H1 (cell line): ENCODE measurements around the gene CTNS. TPM values are rescaled to one million over a fixed set of nuclear protein-coding genes. Genes with fewer than 3 reads are reported as not detected.
A peak's percentile ranks its signal among the peaks of the same experiment; 100 is the strongest.

ENCODE experiments used
- ASH2L ChIP-seq: fragments of 200-600, 300-600 bp; sonication (generic); IDR thresholded peaks from one replicate; pipeline ENCODE4 v1.7.1; 2017; ENCODE audit warnings: low read length
- BCL11A ChIP-seq, 2 experiments: IDR thresholded peaks; one replicate each; pipeline ENCODE4 v1.6.1; 2011; ENCODE audit warnings: low read depth in 2 of 2, low read length in 2 of 2, mild to moderate bottlenecking in 2 of 2
- CHD2 ChIP-seq: IDR thresholded peaks from 2 replicates; pipeline ENCODE4 v1.6.1; 2012; ENCODE audit warnings: low read length, improper control_type of control experiment
- CREB1 ChIP-seq: IDR thresholded peaks from 2 replicates; pipeline ENCODE4 v1.6.1; 2012; ENCODE audit warnings: inconsistent platforms
- EGR1 ChIP-seq: IDR thresholded peaks from 2 replicates; pipeline ENCODE4 v1.6.1; 2011; ENCODE audit warnings: low read depth, low read length, borderline replicate concordance
- EP300 ChIP-seq, 2 experiments: IDR thresholded peaks; 1 replicate in 1 of 2; 2 replicates in 1 of 2; pipeline ENCODE4 v1.6.1; 2011 to 2012; ENCODE audit warnings: low read depth in 2 of 2, low read length in 2 of 2, mild to moderate bottlenecking in 2 of 2, borderline replicate concordance in 1 of 2, inconsistent platforms in 1 of 2, moderate library complexity in 1 of 2
- EZH2 ChIP-seq: fragments of 200-600 bp; sonication (generic); IDR thresholded peaks from 2 replicates; pipeline ENCODE4 v1.7.1; 2012; ENCODE audit warnings: low read depth, mild to moderate bottlenecking, moderate library complexity, low read length, inconsistent platforms; ENCODE audit not compliant: severe bottlenecking
- FOSL1 ChIP-seq: IDR thresholded peaks from 2 replicates; pipeline ENCODE4 v1.6.1; 2011; ENCODE audit warnings: mild to moderate bottlenecking, low read depth, low read length, moderate library complexity; ENCODE audit not compliant: insufficient read depth
- HDAC2 ChIP-seq, 2 experiments: fragments of 300-600 bp in 1 of 2; sonication (generic) in 1 of 2; IDR thresholded peaks; 2 replicates each; pipeline ENCODE4 v1.6.1; 2011 to 2012; ENCODE audit warnings: low read depth in 2 of 2, low read length in 2 of 2, mild to moderate bottlenecking in 2 of 2, moderate library complexity in 2 of 2, borderline replicate concordance in 1 of 2, inconsistent platforms in 1 of 2
- HDAC6 ChIP-seq: IDR thresholded peaks from one replicate; pipeline ENCODE4 v1.7.1; 2012; ENCODE audit warnings: low read depth, mild to moderate bottlenecking, inconsistent platforms, low read length, moderate library complexity
- JUND ChIP-seq: IDR thresholded peaks from 2 replicates; pipeline ENCODE4 v1.6.1; 2011; ENCODE audit warnings: mild to moderate bottlenecking, improper control_type of control experiment, low read length
- NANOG ChIP-seq: IDR thresholded peaks from 2 replicates; pipeline ENCODE4 v1.6.1; 2011; ENCODE audit warnings: low read length, low read depth, mild to moderate bottlenecking, inconsistent platforms; ENCODE audit not compliant: insufficient read depth, poor library complexity, severe bottlenecking
- RBBP5 ChIP-seq: IDR thresholded peaks from 2 replicates; pipeline ENCODE4 v1.7.1; 2012; ENCODE audit warnings: low read depth, mild to moderate bottlenecking, inconsistent platforms, low read length, moderate library complexity, borderline replicate concordance
- RFX5 ChIP-seq: IDR thresholded peaks from 2 replicates; pipeline ENCODE4 v1.6.1; 2011; ENCODE audit warnings: low read depth, low read length, improper control_type of control experiment, borderline replicate concordance
- SIX5 ChIP-seq: IDR thresholded peaks from 2 replicates; pipeline ENCODE4 v1.6.1; 2011; ENCODE audit warnings: mild to moderate bottlenecking, low read depth, low read length
- SP4 ChIP-seq: IDR thresholded peaks from 2 replicates; pipeline ENCODE4 v1.6.1; 2012; ENCODE audit warnings: low read length, inconsistent platforms
- SRF ChIP-seq: IDR thresholded peaks from 2 replicates; pipeline ENCODE4 v1.6.1; 2011; ENCODE audit warnings: mild to moderate bottlenecking, low read depth, low read length, moderate library complexity
- SUZ12 ChIP-seq: fragments of 200-600 bp; sonication (generic); IDR thresholded peaks from 2 replicates; pipeline ENCODE4 v1.6.1; 2012; ENCODE audit warnings: mild to moderate bottlenecking, inconsistent platforms, low read length, moderate library complexity, mixed read lengths
- TAF1 ChIP-seq: IDR thresholded peaks from 2 replicates; pipeline ENCODE4 v1.6.1; 2011; ENCODE audit warnings: mild to moderate bottlenecking, low read depth, low read length
- TBP ChIP-seq: IDR thresholded peaks from 2 replicates; pipeline ENCODE4 v1.6.1; 2011; ENCODE audit warnings: low read depth, low read length, improper control_type of control experiment
- USF2 ChIP-seq: IDR thresholded peaks from 2 replicates; pipeline ENCODE4 v1.6.1; 2011; ENCODE audit warnings: low read length, improper control_type of control experiment
- polyA plus RNA-seq, 7 experiments: library from polyadenylated mRNA; depleted of rRNA in 3 of 7; stranded (reverse) in 5 of 7; unstranded in 2 of 7; fragments of >200 nt in 5 of 7; fragments of 200-250 nt in 2 of 7; gene quantifications; 1 replicate in 5 of 7; 2 replicates in 1 of 7; 4 replicates in 1 of 7; pipeline versions ENCODE4 v1.2.1 to v1.2.3, GENCODE V29; 2011 to 2013; ENCODE audit warnings: missing spikeins in 2 of 7, mixed read lengths in 2 of 7
- total RNA-seq: library from RNA; stranded (reverse); fragmentation: NEBNext Ultra II Directional; extraction: Animal tissue kit (Norgen Biotek cat#: 25700); gene quantifications from 2 replicates; pipeline ENCODE4 v1.2.1, GENCODE V29; 2021
- TF ChIP-seq, protein P1 (sequence below): IDR thresholded peaks from 2 replicates; pipeline ENCODE4 v1.6.1; 2012; ENCODE audit warnings: low read length, inconsistent platforms

The CTNS gene
- total and polyA plus RNA-seq, 2 of the 8 experiments (the other 6 are each of a cell fraction or from before 2014, with no cell fraction given) = 11.6 to 12.9 TPM

- TF ChIP-seq EGR1 (peak; percentile 38; the same call in 1 of the 2 replicates), TBP (no peak), HDAC6 (no peak), NANOG (no peak), CHD2 (0 out of 2 replicates have a peak, but pooled peaks have one; percentile 24), TAF1 (no peak), RBBP5 (0 out of 2 replicates have a peak, but pooled peaks have one; percentile 34), BCL11A (IDR thresholded peaks at IDR 0.05; ENCODE audit: low read depth in 2 of 2, low read length in 2 of 2) (no peak), ASH2L (peak; percentile 70), SUZ12 (peak; percentile 29; the same call in 1 of the 2 replicates), JUND (no peak), SP4 (no peak), USF2 (no peak), EP300 (IDR thresholded peaks at IDR 0.05; ENCODE audit: borderline replicate concordance in 1 of 2, low read depth in 2 of 2, low read length in 2 of 2) (no peak), SRF (no peak), HDAC2 (IDR thresholded peaks at IDR 0.05; ENCODE audit: borderline replicate concordance in 1 of 2, low read depth in 2 of 2, low read length in 2 of 2) (peak in 1 of 2 experiments; percentile 72; a peak in 2 of 4 replicates), RFX5 (no peak), CREB1 (no peak), FOSL1 (no peak), EZH2 (no peak), SIX5 (no peak)
- TF ChIP-seq, protein P1, sequence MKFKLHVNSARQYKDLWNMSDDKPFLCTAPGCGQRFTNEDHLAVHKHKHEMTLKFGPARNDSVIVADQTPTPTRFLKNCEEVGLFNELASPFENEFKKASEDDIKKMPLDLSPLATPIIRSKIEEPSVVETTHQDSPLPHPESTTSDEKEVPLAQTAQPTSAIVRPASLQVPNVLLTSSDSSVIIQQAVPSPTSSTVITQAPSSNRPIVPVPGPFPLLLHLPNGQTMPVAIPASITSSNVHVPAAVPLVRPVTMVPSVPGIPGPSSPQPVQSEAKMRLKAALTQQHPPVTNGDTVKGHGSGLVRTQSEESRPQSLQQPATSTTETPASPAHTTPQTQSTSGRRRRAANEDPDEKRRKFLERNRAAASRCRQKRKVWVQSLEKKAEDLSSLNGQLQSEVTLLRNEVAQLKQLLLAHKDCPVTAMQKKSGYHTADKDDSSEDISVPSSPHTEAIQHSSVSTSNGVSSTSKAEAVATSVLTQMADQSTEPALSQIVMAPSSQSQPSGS = no peak
Observed at GRCh38 chr17:3695723-3696411, 59.3 kb downstream of the CTNS start, which contains the start of gene P2RX5 (continued).
